HepG2 (cell line): ENCODE data around the gene LRP5. TPM values are rescaled to one million over a fixed set of nuclear protein-coding genes. Genes with fewer than 3 reads are reported as not detected.

Experiments
- ATAC-seq: fragments of 200-7000 bp; cut with Tn5 transposase; 3 replicates; pipeline ENCODE4 v1.9.1; 2020; ENCODE audit warnings: mild to moderate bottlenecking, moderate library complexity
- BruUV-seq: library from RNA; stranded (reverse); fragments of 400-500 nt; replicated peaks from 2 replicates; lab custom pipeline; 2021; lab: Mats Ljungman, UMichigan
- CTCF ChIA-PET: fragments of 300-600 bp; formaldehyde crosslinking; extraction: SDS; loops from one replicate; lab custom pipeline; 2021; ENCODE audit warnings: low total read pairs, inconsistent platforms, low intra/inter-chr PET ratio; lab: Yijun Ruan, JAX
- POLR2A ChIA-PET: fragments of 350-600 bp; sonication (Branson Sonifier 250); formaldehyde crosslinking; loops from one replicate; lab custom pipeline; 2020; ENCODE audit warnings: antibody characterized with exemption, inconsistent platforms; lab: Yijun Ruan, JAX
- DNase-seq: peaks from one replicate; pipeline ENCODE4 v3.0.0-alpha.2; 2015; ENCODE audit warnings: low spot score
- FAIRE-seq: peaks from 3 replicates; lab custom pipeline; 2011; peaks lifted over from hg19 to GRCh38; lab: Jason Lieb, UNC
- H2AFZ ChIP-seq: one replicate; pipeline ENCODE4 v1.6.1; 2011; ENCODE audit warnings: low read length, inconsistent platforms
- H3K27ac ChIP-seq: fragments of 300-600 bp; 3 replicates; pipeline ENCODE4 v1.8.0; 2011; ENCODE audit warnings: mixed run types, mild to moderate bottlenecking, mixed read lengths, low read length, inconsistent platforms; ENCODE audit not compliant: insufficient read depth; ENCODE audit errors: extremely low read length
- H3K27me3 ChIP-seq, 2 experiments: fragments of 200-600 bp in 1 of 2; 2 replicates in 1 of 2; 3 replicates in 1 of 2; pipeline versions ENCODE4 v1.6.0 to v1.8.0; 2011; ENCODE audit warnings: low read length in 2 of 2, mild to moderate bottlenecking in 2 of 2, moderate library complexity in 2 of 2, inconsistent platforms in 1 of 2; ENCODE audit not compliant: insufficient read depth in 2 of 2, control insufficient read depth in 1 of 2
- H3K36me3 ChIP-seq, 2 experiments: fragments of 200-600 bp in 1 of 2; replicated peaks in 1 of 2; 2 replicates in 1 of 2; 3 replicates in 1 of 2; pipeline versions ENCODE4 v1.5.1 to v1.8.0; 2011; ENCODE audit warnings: low read length in 2 of 2, inconsistent platforms in 1 of 2; ENCODE audit not compliant: insufficient read depth in 2 of 2, control insufficient read depth in 1 of 2
- H3K4me1 ChIP-seq: 2 replicates; pipeline ENCODE4 v1.5.1; 2012; ENCODE audit warnings: low read length, inconsistent platforms; ENCODE audit not compliant: insufficient read depth
- H3K4me2 ChIP-seq: 2 replicates; pipeline ENCODE4 v1.6.0; 2011; ENCODE audit warnings: low read depth, low read length, inconsistent platforms
- H3K4me3 ChIP-seq, 3 experiments: fragments of 200-600 bp in 1 of 3; sonication (generic), shearing (Covaris generic) in 1 of 3; replicated peaks in 1 of 3; 2 replicates each; pipeline ENCODE4 v1.5.1; 2011 to 2016; ENCODE audit warnings: low read length in 3 of 3, inconsistent platforms in 2 of 3, low read depth in 2 of 3, mild to moderate bottlenecking in 2 of 3, control low read depth in 1 of 3, mixed read lengths in 1 of 3; ENCODE audit not compliant: insufficient read depth in 1 of 3
- H3K79me2 ChIP-seq: one replicate; pipeline ENCODE4 v1.6.1; 2011; ENCODE audit warnings: low read length, inconsistent platforms; ENCODE audit not compliant: insufficient read depth
- H3K9ac ChIP-seq: 2 replicates; pipeline ENCODE4 v1.6.0; 2011; ENCODE audit warnings: mild to moderate bottlenecking, low read depth, low read length, inconsistent platforms; ENCODE audit not compliant: insufficient read depth
- H3K9me3 ChIP-seq: 2 replicates; pipeline ENCODE4 v1.5.1; 2012; ENCODE audit warnings: mild to moderate bottlenecking, low read length
- H4K20me1 ChIP-seq: 2 replicates; pipeline ENCODE4 v1.6.0; 2011; ENCODE audit warnings: inconsistent platforms, mild to moderate bottlenecking, low read length, moderate library complexity; ENCODE audit not compliant: insufficient read depth
- AFF4 ChIP-seq: sonication (generic); formaldehyde crosslinking; IDR thresholded peaks from 2 replicates; pipeline ENCODE4 v1.4.0; 2020; ENCODE audit warnings: missing genetic modification reagents
- CHD2 ChIP-seq: IDR thresholded peaks from 2 replicates; pipeline ENCODE4 v1.6.1; 2011; ENCODE audit warnings: low read depth, low read length, improper control_type of control experiment
- DNMT1 ChIP-seq: sonication (generic); formaldehyde crosslinking; IDR thresholded peaks from 2 replicates; pipeline ENCODE4 v1.5.1; 2020; ENCODE audit warnings: mild to moderate bottlenecking, missing genetic modification reagents
- GABPA ChIP-seq, 2 experiments: IDR thresholded peaks; 2 replicates each; pipeline ENCODE4 v1.6.1; 2011 to 2016; ENCODE audit warnings: low read depth in 2 of 2, low read length in 1 of 2, missing biosample characterization in 1 of 2, missing genetic modification characterization in 1 of 2
- KLF9 ChIP-seq: IDR thresholded peaks from 2 replicates; pipeline ENCODE4 v1.6.1; 2016; ENCODE audit warnings: low read depth
- PAXIP1 ChIP-seq: sonication (generic); formaldehyde crosslinking; conservative IDR thresholded peaks from 2 replicates; pipeline ENCODE4 v1.4.0; 2020; ENCODE audit warnings: mild to moderate bottlenecking, missing genetic modification reagents, moderate library complexity
- RARG ChIP-seq: sonication (generic); formaldehyde crosslinking; IDR thresholded peaks from 2 replicates; pipeline ENCODE4 v1.4.0; 2020; ENCODE audit warnings: low read depth, mild to moderate bottlenecking, missing genetic modification reagents
- RXRA ChIP-seq: sonication (generic); formaldehyde crosslinking; IDR thresholded peaks from 2 replicates; pipeline ENCODE4 v1.5.1; 2020; ENCODE audit warnings: missing genetic modification reagents
- ZNF343 ChIP-seq: sonication (generic); formaldehyde crosslinking; IDR thresholded peaks from 2 replicates; pipeline ENCODE4 v1.4.0; 2020; ENCODE audit warnings: mild to moderate bottlenecking, missing genetic modification reagents
- ZNF510 ChIP-seq: sonication (generic); formaldehyde crosslinking; IDR thresholded peaks from 2 replicates; pipeline ENCODE4 v1.4.0; 2020; ENCODE audit warnings: low read depth, mild to moderate bottlenecking, missing genetic modification reagents
- ZNF740 ChIP-seq: sonication (generic); formaldehyde crosslinking; IDR thresholded peaks from 2 replicates; pipeline ENCODE4 v1.4.0; 2020; ENCODE audit warnings: missing genetic modification reagents
- WGBS: methylation state at CpG from one replicate; pipeline ENCODE4 v1.1.6; 2017; ENCODE audit warnings: low lambda C conversion rate; 5-methylcytosine and 5-hydroxymethylcytosine counted together
- in situ Hi-C: cut with HindIII; loops from 2 replicates; pipeline ENCODE4 v1.10.0; 2017; ENCODE audit warnings: low pct_unique_long_range_greater_than_20kb; ENCODE audit not compliant: extremely low pct_ligation_motif_present
- intact Hi-C: fragments of 100-400 bp; cut with micrococcal nuclease; formaldehyde crosslinking; loops from one replicate; pipeline ENCODE4 v1.10.0; 2022; ENCODE audit not compliant: unreplicated experiment
- polyA plus RNA-seq, 8 experiments: library from polyadenylated mRNA; depleted of rRNA in 3 of 8; stranded (reverse) in 7 of 8; unstranded in 1 of 8; fragments of >200 nt; fragmentation: Illumina TruSeq in 4 of 8; extraction: Trizol in 4 of 8; gene quantifications; 2 replicates each; pipeline versions ENCODE4 v1.2.1 to v1.2.3, GENCODE V29; 2011 to 2016; ENCODE audit warnings: low read depth in 4 of 8, missing spikeins in 1 of 8, mixed read lengths in 1 of 8; ENCODE audit not compliant: insufficient read depth in 1 of 8
- total RNA-seq, 5 experiments: library from RNA; depleted of rRNA; stranded (reverse); fragments of >200 nt; fragmentation: Illumina TruSeq; extraction: Trizol; gene quantifications; 2 replicates each; pipeline ENCODE4 v1.2.3, GENCODE V29; 2016; ENCODE audit warnings: low read depth in 1 of 5
- TF ChIP-seq, protein P1 (sequence below): sonication (generic); formaldehyde crosslinking; IDR thresholded peaks from 2 replicates; pipeline ENCODE4 v1.4.0; 2020; ENCODE audit warnings: missing genetic modification reagents
- TF ChIP-seq, protein P2 (sequence below): sonication (generic); formaldehyde crosslinking; IDR thresholded peaks from 2 replicates; pipeline ENCODE4 v1.8.1; 2023; ENCODE audit warnings: missing genetic modification reagents, mild to moderate bottlenecking, borderline replicate concordance

The LRP5 gene
- total and polyA plus RNA-seq, 2 of the 13 experiments (the other 11 are each of a cell fraction or from before 2014, with no cell fraction given): 40.4 to 64.0 TPM

- TF ChIP-seq AFF4 (no peak), ZNF740 (CRISPR knock-in tag) (no peak), KLF9 (CRISPR knock-in tag) (no peak), CHD2 (no peak)
- TF ChIP-seq, protein P1, sequence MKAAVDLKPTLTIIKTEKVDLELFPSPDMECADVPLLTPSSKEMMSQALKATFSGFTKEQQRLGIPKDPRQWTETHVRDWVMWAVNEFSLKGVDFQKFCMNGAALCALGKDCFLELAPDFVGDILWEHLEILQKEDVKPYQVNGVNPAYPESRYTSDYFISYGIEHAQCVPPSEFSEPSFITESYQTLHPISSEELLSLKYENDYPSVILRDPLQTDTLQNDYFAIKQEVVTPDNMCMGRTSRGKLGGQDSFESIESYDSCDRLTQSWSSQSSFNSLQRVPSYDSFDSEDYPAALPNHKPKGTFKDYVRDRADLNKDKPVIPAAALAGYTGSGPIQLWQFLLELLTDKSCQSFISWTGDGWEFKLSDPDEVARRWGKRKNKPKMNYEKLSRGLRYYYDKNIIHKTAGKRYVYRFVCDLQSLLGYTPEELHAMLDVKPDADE (CRISPR knock-in tag): no peak
These were observed 4.3 kb upstream of the LRP5 start (continued) for GRCh38 chr11:68308068-68308467.

DNA sequence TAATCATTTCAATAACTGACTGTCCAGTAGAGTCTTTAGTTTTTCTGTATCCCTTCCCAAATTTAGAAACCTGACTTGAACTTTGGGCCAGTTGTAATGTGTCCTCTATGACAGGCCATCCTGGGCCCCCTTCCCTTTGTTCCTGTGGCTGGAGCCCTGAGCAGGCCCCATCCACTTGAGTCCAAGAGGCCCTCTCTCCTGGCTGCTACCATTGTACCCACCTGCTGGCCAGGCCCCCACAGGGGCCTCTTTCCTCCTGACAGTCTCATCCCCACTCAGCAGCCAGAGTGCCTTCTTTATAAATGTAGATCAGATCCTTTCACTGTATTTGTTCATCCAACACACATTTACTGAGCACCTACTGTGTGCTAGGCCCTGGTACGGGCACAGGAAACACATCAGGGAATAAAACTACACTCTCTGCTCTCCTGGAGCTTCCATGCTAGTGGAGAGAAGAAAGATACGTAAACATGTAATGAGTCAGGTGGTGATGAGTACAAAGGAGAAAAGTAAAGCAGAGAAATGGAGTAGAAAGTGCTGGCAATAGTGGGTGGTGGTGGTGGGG is 2.7 kb upstream of the LRP5 start:
- FAIRE-seq (no peak), ATAC-seq (peak; percentile 56), DNase-seq (peak; percentile 69)
- no TSS peak for BruUV-seq
- POLR2A ChIA-PET: interaction anchor here (2.5 to 5.7 kb wide), 2 partner anchors 10 to 38 kb away, joined by 9 to 127 read pairs; partner anchors contain the start of gene C11orf24
- Histone ChIP-seq H3K27me3 (no peaks in the 10 kb centered on the region; a peak in 1 of 5 replicates), H3K27ac (peak overlapping the region; percentile 78), H2AFZ (no peak overlapping the region), H3K79me2 (peaks cover 19% of the 10 kb centered on the region), H3K4me3 (no peak overlapping the region), H3K9ac (peak overlapping the region; percentile 53), H4K20me1 (no peaks in the 10 kb centered on the region), H3K36me3 (peaks cover 0 to 7% of the 10 kb centered on the region in 2 experiments; a peak in 2 of 5 replicates), H3K4me2 (peak overlapping the region; percentile 58), H3K9me3 (no peaks in the 10 kb centered on the region), H3K4me1 (peaks cover 47% of the 10 kb centered on the region)
- CTCF ChIA-PET: interaction anchor here (1.0 kb wide), 1 partner anchor 13 kb away, joined by 3 read pairs; no protein-coding TSS in a partner anchor
- WGBS: 17% methylated on average over 2 of the region's 2 CpGs
- intact Hi-C loops: no loop called here
- in situ Hi-C loops: no loop called here
- TF ChIP-seq KLF9 (CRISPR knock-in tag) (no peak), RARG (CRISPR knock-in tag) (no peak), GABPA (IDR thresholded peaks at IDR 0.05; ENCODE audit: low read depth, low read length) (no peak), GABPA (CRISPR knock-in tag; IDR thresholded peaks at IDR 0.05; ENCODE audit: low read depth) (0 out of 2 replicates have a peak, but pooled peaks have one; percentile 4), RXRA (CRISPR knock-in tag) (0 out of 2 replicates have a peak, but pooled peaks have one; percentile 45), PAXIP1 (peak; percentile 80), ZNF510 (CRISPR knock-in tag) (no peak), ZNF343 (CRISPR knock-in tag) (no peak), DNMT1 (no peak)
- TF ChIP-seq, protein P2, sequence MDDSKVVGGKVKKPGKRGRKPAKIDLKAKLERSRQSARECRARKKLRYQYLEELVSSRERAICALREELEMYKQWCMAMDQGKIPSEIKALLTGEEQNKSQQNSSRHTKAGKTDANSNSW (CRISPR knock-in tag): no peak
